Ascending aorta (tissue), 1 donor: ENCODE results near the gene LGI2. TPM values are rescaled to one million over a fixed set of nuclear protein-coding genes. Genes with fewer than 3 reads are reported as not detected.

ENCODE experiments used
- total RNA-seq: library from RNA; depleted of rRNA; stranded (reverse); fragments of >200 nt; gene quantifications from one replicate; pipeline ENCODE4 v1.1.0, GENCODE V29; 2016

The LGI2 gene
- total RNA-seq, 1 donor from 2014 or later, result 2.2 TPM

Other genes with a start within 250 kb of the LGI2 start
- 893 TPM for gene SOD3, start 235.4 kb downstream of the LGI2 start, total RNA-seq
- 8.7 TPM for gene CCDC149, start 117.9 kb downstream of the LGI2 start, total RNA-seq
- gene SEPSECS, start 129.5 kb upstream of the LGI2 start, total RNA-seq, result 5.2 TPM
- gene PI4K2B, start 203.1 kb upstream of the LGI2 start, total RNA-seq, result 9.8 TPM